SK-N-MC (cell line): ENCODE data around the gene SYK.

Source experiments
- EZH2 ChIP-seq: fragments of 200-600 bp; sonication (generic); IDR thresholded peaks from one replicate; pipeline ENCODE4 v1.6.1; 2017; ENCODE audit warnings: antibody characterized with exemption
- POLR2AphosphoS5 ChIP-seq: IDR thresholded peaks from 2 replicates; pipeline ENCODE4 v1.6.1; 2012; ENCODE audit warnings: mild to moderate bottlenecking, low read depth, low read length, borderline replicate concordance

- TF ChIP-seq EZH2 = no peak
- TF ChIP-seq POLR2AphosphoS5 = no peak
These were observed 2.4 kb downstream of the SYK start for GRCh38 chr9:90803860-90804593.
